IPS-NIHi7 (cell line): ENCODE data around the gene TMEM186.
A peak's percentile ranks its signal among the peaks of the same experiment; 100 is the strongest.
"Not testable (repeated sequence)": the region's sequence is repeated elsewhere in the genome, so short reads cannot be mapped to it uniquely, and the experiment has no call there.

Source experiments
- DNase-seq: peaks from one replicate; pipeline ENCODE4 v3.0.0; 2012; ENCODE audit warnings: mixed read lengths; ENCODE audit errors: extremely low spot score

Gene TMEM186

GRCh38 chr16:8774208-8774607, 23.2 kb downstream of the TMEM186 start:
- DNase-seq, result no peak

- no peak for DNase-seq
Measured at GRCh38 chr16:8773537-8773936, 23.9 kb downstream of the TMEM186 start.

GRCh38 chr16:8768692-8769091, 28.7 kb downstream of the TMEM186 start:
- DNase-seq, result no peak

- DNase-seq, result no peak
Measured at GRCh38 chr16:8768283-8768682, 29.2 kb downstream of the TMEM186 start.

- no peak for DNase-seq
Measured at GRCh38 chr16:8767176-8767575, 30.3 kb downstream of the TMEM186 start.

- peak; percentile 47 for DNase-seq
Measured at GRCh38 chr16:8764525-8765250, 32.8 kb downstream of the TMEM186 start.

GRCh38 chr16:8763899-8764298, 33.5 kb downstream of the TMEM186 start:
- peak; percentile 38 for DNase-seq

- DNase-seq, result no peak
Measured at GRCh38 chr16:8763083-8763482, 34.4 kb downstream of the TMEM186 start.

- no peak for DNase-seq
Measured at GRCh38 chr16:8762254-8762653, 35.2 kb downstream of the TMEM186 start.

GRCh38 chr16:8761078-8761477, 36.4 kb downstream of the TMEM186 start:
- no peak for DNase-seq

GRCh38 chr16:8760021-8760420, 37.4 kb downstream of the TMEM186 start:
- DNase-seq, result no peak

GRCh38 chr16:8758022-8758421, 39.4 kb downstream of the TMEM186 start:
- DNase-seq, result no peak

- DNase-seq, result no peak
Measured at GRCh38 chr16:8756755-8757154, 40.7 kb downstream of the TMEM186 start.

- no peak for DNase-seq
Measured at GRCh38 chr16:8753416-8754054, 43.9 kb downstream of the TMEM186 start.

GRCh38 chr16:8752706-8753105, 44.7 kb downstream of the TMEM186 start:
- DNase-seq, result no peak

- DNase-seq, result peak; percentile 42
Measured at GRCh38 chr16:8751481-8752311, 45.7 kb downstream of the TMEM186 start.

GRCh38 chr16:8748944-8749343, 48.5 kb downstream of the TMEM186 start:
- DNase-seq, result not testable (repeated sequence)
